GM19468 (cell line): ENCODE data around the gene DXO.
"Not testable (repeated sequence)": the region's sequence is repeated elsewhere in the genome, so short reads cannot be mapped to it uniquely, and the experiment has no call there.

Experiments used
- ATAC-seq: cut with Tn5 transposase; IDR thresholded peaks from one replicate; pipeline ENCODE4 v1.9.1; 2021; ENCODE audit warnings: mild to moderate bottlenecking, moderate library complexity, moderate number of reproducible peaks; ENCODE audit not compliant: unreplicated experiment; ENCODE audit errors: extremely low read depth

DXO gene

GRCh38 chr6:31980998-31981397, 9.1 kb upstream of the DXO start:
- not testable (repeated sequence) for ATAC-seq

DNA sequence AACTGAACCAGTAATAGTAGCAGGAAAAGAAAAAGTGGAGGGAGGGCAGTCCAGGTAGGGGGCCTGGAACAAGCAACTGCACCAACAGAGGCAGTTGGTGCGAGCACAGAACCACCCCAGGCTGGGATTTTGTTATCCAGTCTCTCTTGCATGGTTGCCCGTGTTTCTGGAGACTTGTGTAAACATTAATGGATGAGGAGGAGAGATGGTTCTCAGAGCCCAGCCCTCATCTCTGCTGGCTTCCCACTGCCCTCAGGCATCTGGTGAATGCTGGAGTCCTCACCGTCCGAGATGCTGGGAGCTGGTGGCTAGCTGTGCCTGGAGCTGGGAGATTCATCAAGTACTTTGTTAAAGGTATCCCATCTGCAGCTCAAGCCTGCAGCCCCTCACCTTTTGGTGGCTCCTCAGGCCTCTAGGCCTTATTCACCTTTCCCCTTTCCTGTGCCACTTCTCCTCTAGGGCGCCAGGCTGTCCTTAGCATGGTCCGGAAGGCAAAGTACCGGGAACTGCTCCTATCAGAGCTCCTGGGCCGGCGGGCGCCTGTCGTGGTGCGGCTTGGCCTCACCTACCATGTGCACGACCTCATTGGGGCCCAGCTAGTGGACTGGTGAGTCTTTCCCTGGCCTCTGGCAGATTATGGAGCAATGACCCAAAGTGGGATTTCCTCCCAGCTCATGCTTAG, 8.4 kb upstream of the DXO start:
- not testable (repeated sequence) for ATAC-seq

DNA sequence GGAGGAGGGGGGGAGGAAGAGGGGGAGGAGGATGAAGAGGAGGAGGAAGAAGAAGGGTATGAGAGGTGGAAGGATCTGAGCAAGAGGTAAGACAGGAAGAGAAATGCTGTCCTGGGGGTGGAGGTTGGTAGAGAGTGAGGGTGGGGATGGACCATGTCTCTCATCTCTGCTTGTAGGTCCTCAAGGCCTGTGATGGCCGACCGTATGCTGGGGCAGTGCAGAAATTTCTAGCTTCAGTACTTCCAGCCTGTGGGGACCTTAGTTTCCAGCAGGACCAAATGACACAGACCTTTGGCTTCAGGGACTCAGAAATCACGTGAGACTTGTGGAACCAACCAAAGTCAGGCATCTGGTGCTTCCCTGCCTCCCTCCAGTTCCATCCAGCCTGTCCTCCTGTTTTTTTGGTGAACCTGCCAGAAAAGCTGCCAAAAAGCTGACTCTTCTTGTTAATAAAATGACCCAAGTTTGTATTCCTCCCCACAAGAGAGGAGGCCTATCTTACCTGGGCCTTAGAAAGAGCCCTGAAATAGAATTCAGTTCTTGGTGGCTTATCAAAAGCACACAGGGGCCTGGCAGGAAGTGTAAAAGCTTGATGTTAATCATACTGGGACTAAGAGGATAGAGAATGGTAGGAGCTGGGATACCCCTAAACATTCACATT, 7.4 kb upstream of the DXO start:
- no peak for ATAC-seq

DNA sequence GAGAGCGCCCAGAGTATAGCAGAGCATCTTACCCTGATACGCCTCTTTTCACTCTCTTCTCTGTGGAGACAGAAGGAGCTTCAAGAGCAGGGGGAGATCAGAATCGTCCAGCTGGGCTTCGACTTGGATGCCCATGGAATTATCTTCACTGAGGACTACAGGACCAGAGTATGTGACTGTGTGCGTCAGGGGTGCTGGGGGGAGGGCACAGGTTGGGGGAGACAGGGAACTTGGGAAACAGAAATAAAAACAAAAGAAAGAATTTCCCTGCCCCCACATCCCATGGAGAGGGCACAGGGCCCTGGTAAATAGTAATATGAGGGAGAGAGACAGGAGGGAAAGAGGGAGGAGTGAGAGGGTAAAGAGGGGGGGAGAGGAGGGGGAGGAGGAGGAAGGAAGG, 6.9 kb upstream of the DXO start:
- no peak for ATAC-seq

DNA sequence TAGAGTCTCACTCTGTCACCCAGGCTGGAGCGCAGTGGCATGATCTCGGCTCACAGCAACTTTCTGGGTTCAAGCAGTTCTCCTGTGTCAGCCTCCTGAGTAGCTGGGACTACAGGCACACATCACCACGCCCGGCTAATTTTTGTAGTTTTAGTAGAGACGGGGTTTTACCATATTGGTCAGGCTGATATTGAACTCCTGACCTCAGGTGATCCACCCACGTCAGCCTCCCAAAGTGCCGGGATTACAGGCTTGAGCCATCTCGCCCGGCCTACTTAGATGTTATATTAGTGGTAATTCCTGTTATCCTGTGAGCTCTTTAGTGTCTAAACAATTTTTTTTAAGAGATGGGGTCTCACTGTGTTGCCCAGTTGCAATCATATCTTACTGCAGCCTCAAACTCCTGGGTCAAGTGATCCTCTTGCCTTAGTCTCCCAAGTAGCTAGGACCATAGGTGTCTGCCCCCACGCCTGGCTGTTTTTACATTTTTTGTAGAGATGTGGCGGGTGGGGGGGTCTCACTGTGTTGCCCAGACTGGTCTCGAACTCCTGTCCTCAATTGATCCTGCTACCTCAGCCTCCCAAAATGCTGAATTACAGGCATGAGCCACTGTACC, 6.0 kb upstream of the DXO start:
- ATAC-seq = no peak

DNA sequence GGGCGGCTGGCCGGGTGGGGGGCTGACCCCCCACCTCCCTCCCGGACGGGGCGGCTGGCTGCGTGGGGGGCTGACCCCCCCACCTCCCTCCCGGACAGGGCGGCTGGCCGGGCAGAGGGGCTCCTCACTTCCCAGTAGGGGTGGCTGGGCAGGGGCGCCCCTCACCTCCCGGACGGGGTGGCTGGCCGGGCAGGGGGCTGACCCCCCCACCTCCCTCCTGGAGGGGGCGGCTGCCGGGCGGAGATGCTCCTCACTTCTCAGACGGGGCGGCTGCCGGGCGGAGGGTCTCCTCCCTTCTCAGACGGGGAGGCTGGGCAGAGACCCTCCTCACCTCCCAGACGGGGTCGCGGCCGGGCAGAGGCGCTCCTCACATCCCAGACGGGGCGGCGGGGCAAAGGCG, 4.1 kb upstream of the DXO start:
- ATAC-seq = not testable (repeated sequence)

DNA sequence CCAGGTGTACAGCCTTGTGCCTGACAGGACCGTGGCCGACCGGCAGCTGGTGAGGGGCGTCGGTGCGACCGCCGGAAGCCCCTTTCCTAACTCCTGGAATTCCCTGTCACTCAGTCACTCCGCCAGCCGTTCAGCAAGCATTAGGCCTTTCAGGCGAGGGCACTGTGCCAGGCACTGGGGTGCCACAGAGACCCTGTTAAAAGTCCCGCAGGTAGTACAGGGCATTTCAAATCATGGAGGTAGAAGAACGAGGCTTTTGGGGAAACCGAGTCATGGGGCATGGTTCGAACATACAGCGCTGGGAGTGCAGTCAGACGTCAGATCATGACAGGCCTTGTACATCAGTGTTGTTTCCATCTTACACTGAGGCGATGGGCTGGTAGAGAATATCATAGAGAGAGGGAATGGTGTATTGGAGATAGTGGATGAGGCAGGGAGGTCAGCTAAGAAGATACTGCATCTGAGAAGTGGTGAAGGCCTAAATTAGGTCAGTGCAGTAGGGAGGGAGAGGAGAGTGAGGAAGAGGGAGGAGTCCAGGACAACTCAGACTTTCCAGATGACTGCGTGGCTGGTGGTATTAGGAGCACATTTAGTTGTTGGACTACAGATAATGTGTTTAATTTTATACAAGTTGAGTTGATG, 892 bp upstream of the DXO start:
- ATAC-seq = no peak

DNA sequence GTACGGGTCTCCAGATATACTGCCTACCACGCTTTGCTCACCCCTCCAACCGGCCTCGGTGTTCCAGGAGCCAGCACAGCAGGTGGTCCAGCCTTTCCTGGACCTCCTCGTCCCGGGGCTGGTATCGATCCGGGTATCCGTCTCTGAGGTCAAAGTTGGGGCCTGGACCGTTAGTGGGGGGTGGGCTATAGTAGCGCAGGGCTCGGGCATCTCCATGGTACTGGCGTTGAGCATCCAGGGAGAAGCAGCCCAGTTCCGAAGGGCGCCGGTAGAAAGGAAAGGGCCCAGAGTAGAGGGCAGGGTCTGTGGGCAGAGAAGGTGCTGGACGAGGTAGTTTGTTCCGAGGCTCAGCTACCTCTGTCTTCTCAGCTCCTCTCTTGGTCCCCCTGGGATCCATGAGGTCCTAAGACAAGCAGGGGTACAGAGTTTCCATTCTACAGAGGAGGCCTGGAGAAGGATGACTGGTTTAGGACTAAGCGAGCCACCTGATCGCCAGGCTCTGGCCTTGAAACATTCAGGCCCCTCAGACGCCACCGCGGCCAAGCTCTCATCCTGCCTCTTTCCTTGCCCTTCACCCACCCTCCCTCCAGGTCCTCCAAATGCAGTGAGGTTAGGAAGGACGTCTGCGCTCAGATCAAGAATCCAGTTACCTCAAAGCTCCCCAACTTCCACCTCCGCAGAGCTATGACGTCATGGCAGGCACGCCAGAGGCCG, 502 bp downstream of the DXO start:
- ATAC-seq = no peak

- ATAC-seq = no peak
Observed at GRCh38 chr6:31970604-31971271, 1.2 kb downstream of the DXO start.

GRCh38 chr6:31969712-31970603, 2.0 kb downstream of the DXO start:
- no peak for ATAC-seq

DNA sequence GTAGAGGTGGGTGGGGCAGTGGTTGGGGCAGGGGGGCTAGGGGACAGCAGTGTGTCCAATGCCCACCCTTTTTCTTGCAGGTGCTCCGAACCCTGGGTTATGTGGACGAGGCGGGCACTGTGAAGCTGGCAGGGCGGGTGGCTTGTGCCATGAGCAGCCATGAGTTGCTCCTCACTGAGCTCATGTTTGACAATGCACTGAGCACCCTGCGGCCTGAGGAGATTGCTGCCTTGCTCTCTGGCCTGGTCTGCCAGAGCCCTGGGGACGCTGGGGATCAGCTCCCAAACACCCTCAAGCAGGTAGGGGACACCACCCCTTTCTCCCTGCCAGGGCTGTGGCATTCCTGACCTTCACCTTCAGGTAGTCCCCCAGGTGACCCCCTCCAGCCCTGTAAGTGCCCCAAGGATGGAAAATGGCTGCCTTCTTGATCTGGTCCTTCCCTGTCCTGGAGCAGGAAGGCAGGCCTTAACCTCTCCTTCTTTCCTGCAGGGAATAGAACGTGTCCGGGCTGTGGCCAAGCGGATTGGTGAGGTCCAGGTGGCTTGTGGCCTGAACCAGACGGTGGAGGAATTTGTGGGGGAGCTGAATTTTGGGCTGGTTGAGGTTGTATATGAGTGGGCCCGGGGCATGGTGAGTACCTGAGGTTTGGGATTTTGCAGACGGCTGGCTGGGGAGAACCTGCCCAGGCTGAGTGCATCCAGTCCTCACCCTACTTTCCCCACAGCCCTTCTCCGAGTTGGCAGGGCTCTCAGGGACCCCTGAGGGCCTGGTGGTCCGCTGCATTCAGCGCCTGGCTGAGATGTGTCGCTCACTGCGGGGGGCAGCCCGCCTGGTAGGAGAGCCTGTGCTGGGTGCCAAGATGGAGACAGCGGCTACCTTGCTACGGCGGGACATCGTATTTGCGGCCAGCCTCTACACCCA, 2.9 kb downstream of the DXO start:
- ATAC-seq = no peak

- ATAC-seq = no peak
Observed at GRCh38 chr6:31968326-31968725, 3.6 kb downstream of the DXO start.

DNA sequence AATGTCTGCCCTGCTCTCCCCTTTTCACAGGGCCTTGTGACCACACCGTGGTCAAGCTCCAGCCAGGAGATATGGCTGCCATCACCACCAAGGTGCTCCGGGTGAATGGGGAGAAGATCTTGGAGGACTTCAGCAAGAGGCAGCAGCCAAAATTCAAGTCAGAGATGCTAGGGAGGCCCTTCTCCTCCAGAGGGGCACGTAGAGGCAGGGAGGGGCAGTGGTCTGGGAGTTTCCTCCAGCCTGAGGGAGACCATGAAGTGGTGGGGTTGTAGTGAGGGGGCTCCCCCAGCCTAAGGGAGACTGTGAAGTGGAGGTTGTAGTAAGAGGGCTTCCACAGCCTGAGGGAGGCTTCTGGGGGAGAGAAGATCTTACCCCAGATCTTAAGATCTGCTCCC, 4.0 kb downstream of the DXO start:
- ATAC-seq = no peak

DNA sequence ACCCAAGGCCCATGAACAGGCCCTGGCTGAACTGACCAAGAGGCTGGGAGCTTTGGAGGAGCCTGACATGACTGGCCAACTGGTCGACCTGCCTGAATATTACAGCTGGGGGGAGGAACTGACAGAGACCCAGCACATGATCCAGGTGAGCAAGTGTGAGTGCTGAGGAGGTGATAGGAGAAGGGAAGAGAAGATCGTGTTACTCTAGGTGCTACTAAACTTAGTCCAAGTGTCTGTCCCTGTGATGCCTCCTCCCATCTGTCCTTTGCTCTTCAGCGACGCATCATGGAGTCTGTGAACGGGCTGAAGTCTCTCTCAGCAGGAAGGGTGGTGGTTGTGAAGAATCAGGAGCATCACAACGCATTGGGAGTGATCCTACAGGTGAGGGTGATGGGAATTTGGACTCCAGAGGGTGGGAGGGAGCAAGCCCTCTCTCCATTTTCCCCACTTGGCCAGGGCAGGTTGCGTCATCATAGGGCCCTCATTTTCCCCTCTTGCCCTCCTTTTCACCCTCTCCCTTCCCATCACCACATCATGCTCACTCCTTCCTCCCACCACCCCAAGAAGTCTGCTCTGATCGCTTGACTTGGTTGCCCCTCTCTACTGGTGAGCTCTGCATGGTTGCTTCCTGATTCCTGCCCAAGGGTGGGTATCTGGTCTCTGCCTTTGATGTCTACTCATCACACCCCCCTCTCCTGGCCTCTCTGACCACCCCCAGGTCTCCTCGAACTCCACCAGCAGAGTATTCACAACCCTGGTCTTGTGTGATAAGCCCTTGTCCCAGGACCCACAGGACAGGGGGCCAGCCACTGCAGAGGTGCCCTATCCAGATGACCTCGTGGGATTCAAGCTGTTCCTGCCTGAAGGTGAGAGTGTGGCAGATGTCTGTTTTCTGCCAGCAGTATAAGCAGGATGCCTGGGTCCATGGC, 4.7 kb downstream of the DXO start:
- ATAC-seq = no peak

GRCh38 chr6:31966506-31966905, 5.4 kb downstream of the DXO start:
- no peak for ATAC-seq

GRCh38 chr6:31965700-31966099, 6.2 kb downstream of the DXO start:
- no peak for ATAC-seq

GRCh38 chr6:31963921-31964320, 8.0 kb downstream of the DXO start:
- no peak for ATAC-seq
